Right lobe of liver (tissue), 4 donors: ENCODE data around the gene TNFRSF9.

ENCODE experiments used
- CTCF ChIP-seq, 4 donors: fragments of 200-600 bp in 3 of 4; fragments of 450-650 bp in 1 of 4; IDR thresholded peaks; one replicate each; pipeline versions ENCODE4 v1.5.1 to v1.8.0; 2016 to 2022; ENCODE audit warnings: antibody characterized with exemption in 4 of 4, mild to moderate bottlenecking in 2 of 4
- POLR2A ChIP-seq: fragments of 450-650 bp; IDR thresholded peaks from one replicate; pipeline ENCODE4 v1.6.1; 2017; ENCODE audit warnings: antibody characterized with exemption, mild to moderate bottlenecking
- donor health status: DM: no; HTN: no; CAD: no.
- donor health status: DM: no; HTN: no; CAD: no.
- donor health status: DM: no; HTN: yes; CAD: no.

GRCh38 chr1:7878027-7878426 lies 62.6 kb downstream of the TNFRSF9 start:
- TF ChIP-seq POLR2A (no peak), CTCF (IDR thresholded peaks at IDR 0.05) (no peak)
